GM21737 (cell line): ENCODE results near the gene MTHFSD.
"Not testable (repeated sequence)": the region's sequence is repeated elsewhere in the genome, so short reads cannot be mapped to it uniquely, and the experiment has no call there.

Experiments
- ATAC-seq: cut with Tn5 transposase; IDR thresholded peaks from one replicate; pipeline ENCODE4 v1.9.1; 2021; ENCODE audit warnings: mild to moderate bottlenecking, moderate library complexity; ENCODE audit not compliant: unreplicated experiment

MTHFSD gene, protein sequence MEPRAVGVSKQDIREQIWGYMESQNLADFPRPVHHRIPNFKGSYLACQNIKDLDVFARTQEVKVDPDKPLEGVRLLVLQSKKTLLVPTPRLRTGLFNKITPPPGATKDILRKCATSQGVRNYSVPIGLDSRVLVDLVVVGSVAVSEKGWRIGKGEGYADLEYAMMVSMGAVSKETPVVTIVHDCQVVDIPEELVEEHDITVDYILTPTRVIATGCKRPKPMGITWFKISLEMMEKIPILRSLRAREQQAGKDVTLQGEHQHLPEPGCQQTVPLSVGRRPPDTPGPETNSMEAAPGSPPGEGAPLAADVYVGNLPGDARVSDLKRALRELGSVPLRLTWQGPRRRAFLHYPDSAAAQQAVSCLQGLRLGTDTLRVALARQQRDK

DNA sequence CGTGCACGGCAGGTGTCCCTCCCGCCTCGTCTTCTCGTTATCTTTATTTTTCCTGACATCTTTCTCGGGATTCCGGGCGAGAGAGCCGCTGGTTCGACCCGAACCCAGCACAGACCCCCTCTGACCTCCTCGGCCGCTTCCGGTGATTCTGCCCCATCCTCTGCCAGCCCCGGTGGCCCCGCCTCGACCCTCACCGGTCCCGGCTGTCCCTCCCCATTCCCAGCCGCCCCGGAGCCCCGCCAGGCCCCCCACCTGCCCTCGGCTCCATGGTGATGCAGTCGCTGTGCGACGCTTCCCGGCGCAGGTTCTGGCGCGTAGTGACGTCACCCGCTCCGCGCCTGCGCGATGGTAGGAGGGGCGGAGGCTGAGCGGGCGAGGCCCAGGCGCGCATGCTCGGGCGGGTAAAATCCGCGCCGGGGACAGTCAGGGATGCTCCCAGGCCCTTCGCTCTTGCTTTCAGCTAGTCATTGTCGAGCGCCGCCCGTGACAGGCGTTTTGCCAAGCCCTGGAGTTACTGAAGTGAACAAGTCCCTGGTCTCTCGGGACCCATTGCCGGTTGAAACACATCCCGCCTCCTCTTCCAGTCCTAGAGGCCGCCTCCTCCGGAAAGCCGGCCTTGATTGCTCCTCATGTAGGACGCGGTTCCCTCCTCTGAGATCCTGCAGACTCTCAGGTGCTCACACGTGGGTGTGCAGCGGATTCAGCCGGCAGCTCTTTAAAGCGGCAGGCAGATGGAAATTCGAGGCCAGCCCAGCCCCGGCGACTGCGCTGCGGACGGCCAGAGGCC is at the start of gene MTHFSD:
Gene MTHFSD (minus strand): TSS at position 319 of the 787 bp plus-strand sequence. CDS start 51 bp downstream, at position 268.
- ATAC-seq = peak; percentile 86

DNA sequence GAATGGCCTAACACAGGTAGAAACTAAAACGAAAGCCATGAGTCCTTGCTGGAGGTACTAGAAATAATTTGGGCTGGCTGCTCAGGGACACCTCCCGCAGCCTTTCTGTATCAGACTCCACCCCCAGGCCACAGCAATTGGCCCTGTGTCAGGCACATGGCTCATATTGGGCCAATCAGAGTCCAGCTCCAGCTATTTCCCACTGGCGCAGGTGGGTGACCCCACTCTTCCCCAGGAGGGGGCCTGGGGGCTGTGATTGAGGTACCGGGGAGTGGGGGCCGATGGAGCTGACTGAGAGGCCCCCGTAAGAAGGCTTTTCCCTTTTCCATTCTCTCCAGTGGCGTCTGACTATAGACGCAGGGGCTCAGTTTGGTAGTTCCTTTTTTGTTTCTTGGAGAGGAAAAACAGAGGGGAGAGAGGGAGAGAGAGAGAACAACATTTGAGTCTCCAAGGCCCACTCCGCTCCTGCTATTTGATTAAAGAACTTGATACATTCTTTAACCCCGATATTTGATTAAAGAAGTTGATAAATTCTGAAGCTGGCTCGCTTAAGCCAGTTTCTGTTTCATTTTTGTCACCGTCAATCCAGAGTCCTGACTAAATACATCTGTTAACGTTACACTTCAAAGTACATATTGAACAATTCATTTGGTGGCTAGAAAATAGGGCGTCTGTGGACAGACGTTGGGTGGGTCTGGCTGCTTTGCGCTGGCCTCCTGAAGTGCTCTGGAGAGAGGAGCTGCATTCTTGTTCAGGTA is 49.6 kb upstream of the MTHFSD start:
- ATAC-seq = peak; percentile 59

DNA sequence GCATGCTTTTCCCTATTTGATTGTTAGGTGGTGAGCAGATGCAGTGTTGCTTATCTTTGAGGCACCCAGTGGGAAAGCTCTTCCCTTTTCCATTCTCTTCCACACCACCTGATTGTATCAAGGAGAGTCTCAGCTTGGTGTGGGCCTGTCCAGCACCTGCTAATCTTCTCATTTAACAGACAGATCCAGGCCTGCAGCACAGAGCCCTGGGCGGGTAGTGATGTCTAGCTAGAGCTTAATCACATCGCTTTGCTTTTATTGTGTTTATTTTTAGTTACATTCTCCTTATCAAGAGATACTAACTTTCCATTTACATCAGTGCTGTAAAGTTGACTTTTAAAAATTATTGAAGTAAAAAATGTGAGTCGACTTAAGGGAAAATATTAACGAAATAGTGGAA is 47.5 kb upstream of the MTHFSD start:
- ATAC-seq = no peak

DNA sequence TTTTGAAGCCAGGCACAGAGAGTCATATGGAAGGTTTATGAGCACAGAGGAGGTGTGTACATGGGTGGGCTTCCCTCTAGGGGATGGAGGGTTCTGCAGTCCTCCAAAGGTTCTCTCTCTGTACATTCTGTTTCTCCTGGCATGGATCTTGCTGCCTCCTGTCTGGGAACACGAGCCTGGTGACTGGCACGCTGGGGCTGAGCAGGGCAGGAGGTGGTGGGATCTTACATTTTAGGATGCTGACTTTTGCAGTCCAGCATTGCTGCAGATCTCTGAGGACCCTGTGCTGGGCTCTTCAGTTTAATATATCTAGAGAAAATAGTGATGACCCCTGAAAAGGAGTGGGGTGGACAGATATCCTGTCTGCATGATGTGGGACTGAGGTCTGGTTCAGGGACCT is 46.3 kb upstream of the MTHFSD start:
- no peak for ATAC-seq

DNA sequence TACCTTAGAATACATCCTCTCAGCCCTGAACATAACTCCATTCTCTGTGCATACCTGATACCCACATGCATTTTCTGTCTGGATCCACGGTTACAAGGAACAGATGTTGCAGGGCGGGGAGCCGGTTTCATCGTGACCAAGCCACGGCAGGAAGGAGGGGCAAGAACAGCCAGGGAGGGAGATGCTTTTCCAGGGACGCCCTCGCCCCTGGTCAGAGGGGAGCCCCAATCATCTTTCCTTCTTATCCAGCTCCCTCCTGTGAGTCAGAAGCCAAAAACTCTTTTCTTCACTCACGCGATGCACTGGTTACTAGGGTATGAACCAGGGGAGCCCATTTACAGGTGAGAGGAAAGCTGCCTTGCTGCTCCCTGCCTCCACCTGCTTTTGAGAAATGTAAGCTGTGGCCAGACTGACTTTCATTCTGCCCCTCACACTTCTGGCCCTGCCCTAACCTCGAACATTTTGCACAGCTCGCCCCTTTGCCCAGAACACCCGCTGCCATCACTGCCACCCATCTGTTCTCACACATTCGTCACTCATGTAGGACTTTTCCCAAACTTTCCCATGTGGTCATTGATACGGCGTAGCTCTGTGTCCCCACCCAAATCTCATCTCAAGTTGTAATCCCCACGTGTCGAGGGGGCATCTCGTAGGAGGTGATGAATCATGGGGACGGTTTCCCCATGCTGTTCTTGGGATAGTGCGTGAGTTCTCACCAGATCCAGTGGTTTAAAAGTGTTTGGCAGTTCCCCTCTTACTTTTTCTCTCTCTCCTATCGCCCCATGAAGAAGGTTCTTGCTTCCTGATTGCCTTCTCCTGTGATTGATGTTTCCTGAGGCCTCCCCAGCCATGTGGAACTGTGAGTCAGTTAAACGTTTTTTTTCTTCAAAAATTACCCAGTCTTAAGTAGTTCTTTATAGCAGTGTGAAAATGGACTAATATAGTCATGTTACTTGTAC is 43.9 kb upstream of the MTHFSD start:
- ATAC-seq = no peak

DNA sequence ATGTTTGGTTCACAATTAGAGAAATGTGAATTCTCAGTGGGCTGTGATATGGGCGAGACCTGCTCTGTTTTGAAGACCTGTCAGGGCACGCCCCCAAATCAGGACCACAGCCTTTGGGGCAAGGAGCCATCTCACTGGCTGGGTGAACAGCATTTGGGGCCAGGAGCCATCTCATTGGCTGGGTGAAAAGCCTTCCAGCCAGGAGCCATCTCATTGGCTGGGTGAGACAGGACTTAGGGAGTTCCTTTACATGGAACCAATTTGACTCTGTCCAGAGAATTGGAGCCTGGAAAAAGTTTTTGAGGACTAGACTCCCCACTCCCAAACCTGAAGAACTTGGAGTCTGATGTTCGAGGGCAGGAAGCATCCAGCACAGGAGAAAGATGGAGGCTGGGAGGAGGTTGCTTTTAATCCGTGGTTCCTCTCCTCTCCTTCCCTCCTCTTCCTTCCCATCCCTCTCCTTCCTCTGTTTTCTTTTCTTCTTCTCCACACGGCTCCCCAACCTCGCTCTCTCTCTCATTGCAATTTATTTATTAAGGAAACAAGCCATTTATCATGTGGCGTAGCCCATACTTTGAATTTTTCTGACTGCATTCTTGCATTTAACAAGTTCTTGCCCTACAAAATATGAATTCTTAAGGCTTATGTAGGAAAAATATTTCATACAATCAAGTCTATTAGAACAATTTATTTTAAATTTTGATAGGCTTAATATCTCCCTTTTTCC is 43.0 kb upstream of the MTHFSD start:
- ATAC-seq = no peak

DNA sequence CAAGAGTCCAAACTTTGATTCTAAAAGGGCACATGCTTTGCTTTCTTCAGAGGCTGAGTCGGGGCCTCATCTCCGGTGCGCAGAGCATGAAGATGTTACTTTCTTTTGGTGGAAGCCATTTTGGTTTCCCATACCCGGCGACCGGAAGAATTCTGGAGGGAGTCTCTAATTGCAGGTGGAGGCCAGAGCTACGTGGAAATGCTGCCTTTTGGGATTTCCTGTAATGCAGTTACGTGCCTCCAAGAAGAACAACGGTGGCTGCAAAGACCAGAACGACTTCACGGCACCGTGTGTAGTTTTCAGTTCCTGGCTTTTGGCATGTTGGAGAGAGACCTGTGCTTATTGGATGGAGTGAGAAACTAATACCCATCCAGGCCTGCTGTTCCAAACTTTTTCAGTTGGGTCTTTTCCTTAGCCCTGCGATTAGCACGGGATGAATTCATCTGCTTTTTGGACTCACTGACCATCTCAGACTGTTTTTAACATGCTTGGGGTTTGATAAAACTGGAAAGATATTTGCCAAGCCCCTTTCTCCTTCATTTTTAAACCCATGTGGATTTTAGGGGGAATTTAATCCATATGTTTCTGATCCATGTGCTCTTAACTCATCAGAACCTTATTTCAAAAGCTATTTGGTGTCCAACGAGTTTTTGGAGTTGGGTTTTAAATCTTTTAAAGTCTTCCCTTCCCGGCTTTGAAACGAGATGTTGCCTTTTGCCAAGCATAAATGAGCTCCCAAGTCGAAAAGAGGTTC is 42.3 kb upstream of the MTHFSD start:
- no peak for ATAC-seq

DNA sequence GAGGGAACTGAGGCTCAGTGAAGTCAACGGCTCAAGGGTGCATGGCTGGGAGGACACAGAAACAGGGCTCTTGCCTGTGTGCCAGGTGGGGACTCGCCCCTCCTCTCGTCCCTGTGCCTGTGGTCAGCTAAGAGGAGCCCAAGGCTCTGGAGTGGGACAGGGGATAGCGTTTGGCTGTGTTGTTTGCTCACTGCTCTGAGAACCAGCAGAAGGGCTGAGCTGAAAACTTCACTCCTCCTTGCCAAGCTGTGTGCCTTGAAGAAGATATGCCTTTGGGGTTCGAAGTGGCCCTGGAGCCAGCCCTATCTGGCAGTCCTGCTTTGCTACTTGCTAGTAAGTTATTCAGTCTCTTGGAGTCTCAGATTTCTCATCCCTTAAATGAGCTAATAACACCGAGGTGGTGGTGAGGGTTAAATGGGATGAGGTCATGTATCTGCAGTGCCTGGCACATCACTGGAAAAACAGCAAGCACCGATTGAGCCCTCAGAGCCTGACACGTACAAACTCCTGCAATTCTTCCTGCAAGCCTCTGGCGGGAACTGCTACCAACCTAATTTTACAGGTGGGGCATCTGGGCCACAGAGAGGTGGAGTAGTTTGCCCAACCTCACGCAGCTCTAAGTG is 41.1 kb upstream of the MTHFSD start:
- no peak for ATAC-seq

DNA sequence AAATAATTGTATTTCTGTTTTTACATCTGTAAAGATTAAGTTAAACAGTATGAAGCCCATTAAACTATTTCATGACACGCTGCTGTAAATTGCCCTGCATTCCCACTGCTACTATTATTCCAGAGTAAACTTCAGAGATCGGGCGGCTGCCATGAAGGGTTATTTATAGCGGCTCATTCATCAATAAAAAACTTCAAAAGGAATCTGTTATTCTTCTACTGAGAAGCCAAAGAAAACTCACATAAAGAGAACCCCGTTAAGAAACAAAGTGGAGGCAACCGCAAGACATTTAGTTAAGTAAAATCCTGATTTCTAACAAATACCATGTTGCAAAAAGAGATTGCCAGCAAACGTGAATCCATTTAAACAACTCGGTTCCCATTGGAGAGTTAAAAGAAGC is 39.7 kb upstream of the MTHFSD start:
- no peak for ATAC-seq

DNA sequence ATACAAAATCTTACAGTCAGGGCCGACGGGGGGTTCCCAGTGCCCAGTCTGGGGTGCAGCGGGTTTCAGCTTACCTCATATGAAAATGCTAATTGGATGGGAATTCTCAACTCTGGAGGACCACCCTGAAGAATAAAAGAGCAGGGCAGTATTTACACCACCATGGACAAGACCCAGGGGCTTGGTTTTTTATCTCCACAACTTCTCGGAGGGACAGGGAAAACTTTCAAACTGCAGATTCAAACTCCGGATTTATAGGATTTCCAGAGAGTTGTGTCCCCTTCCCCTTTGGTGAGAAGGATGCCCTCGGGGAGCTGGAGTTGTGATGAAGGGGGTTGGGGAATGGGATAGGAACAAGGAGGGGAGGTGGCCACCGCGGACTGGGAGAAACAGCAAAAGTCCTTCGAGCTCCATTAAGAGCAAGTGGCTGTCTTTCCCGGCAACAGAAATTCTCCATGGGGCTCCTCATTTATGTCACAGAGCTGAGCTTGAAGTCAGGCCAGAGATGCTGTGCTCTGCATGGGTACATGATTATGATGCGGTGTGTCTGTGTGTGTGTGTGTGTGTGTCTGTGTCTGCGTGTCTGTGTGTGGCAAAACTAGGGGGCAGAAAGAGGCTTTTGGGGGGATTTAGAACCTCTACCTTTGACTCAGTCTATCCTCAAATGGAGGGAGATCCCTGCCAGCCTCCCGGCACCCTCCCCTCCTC is 39.0 kb upstream of the MTHFSD start:
- no peak for ATAC-seq

DNA sequence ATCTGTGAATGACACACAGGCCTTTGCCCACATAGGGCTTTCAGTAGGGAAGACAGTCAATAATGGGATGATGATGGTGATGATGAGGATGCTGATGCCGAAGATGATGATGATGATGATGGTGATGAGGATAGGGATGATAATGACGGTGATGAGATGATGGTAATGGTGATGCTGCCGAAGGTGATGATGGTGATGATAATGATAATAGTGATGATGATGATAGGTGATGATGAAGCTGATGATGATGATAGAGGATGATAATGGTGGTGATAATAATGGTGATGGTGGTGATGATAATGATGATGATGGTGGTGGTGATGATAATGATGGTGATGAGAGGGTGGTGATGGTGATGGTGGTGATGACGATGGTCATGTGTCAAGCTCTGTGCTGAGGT is 36.2 kb upstream of the MTHFSD start:
- ATAC-seq = no peak

DNA sequence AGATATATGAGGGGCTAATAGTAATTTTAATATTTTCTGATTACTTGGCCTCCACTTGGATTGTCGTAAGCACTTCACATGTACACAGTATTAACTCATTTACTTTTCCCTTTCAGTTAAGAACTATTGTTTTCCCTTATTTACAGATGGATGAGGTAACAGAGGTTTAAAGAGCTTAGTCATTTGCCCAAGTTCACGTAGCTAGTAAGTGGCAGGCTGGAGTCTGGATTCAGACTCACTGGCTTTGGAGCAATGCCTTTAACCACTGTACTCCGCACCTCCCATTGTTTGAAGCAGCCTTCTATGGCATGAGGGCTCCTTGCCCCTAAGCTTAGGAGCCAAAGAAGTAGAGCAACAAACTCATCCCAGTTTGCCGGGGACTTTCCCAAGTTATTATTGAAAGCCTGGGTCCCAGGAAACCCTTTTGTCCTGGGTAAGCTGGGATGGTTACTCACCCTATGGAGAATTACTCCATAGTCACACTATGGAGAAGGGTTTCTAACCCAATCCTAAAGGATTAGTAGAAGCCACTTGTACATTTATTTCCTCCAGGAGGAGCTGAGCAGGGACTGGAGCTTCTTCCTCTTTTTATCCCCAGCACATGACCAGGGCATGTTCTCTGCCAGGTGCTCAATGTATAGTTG is 35.6 kb upstream of the MTHFSD start:
- ATAC-seq = no peak

DNA sequence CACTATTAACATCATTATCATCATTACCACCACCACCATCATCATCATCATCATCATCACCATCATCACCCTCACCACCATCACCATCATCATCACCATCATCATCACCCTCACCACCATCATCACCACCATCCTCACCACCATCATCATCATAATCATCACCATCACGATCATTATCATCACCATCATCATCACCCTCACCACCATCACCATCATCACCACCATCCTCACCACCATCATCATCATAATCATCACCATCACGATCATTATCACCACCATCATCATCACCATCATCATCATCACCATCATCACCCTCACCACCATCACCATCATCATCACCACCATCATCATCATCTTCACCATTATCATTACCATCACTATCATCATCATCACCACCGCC is 32.9 kb upstream of the MTHFSD start:
- ATAC-seq = not testable (repeated sequence)

DNA sequence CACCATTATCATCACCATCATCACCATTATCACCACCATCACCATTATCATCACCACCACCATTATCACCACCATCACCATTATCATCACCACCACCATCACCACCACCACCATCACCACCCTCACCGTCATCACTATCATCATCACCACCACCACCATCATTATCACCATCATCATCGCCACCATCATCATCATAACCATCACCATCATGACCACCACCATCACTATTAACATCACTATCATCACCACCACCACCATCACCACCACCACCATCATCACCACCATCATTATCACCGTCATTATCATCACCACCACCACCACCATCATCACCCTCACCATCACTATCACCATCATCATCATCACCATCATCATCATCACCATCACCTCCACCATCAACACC is 32.5 kb upstream of the MTHFSD start:
- ATAC-seq = no peak

DNA sequence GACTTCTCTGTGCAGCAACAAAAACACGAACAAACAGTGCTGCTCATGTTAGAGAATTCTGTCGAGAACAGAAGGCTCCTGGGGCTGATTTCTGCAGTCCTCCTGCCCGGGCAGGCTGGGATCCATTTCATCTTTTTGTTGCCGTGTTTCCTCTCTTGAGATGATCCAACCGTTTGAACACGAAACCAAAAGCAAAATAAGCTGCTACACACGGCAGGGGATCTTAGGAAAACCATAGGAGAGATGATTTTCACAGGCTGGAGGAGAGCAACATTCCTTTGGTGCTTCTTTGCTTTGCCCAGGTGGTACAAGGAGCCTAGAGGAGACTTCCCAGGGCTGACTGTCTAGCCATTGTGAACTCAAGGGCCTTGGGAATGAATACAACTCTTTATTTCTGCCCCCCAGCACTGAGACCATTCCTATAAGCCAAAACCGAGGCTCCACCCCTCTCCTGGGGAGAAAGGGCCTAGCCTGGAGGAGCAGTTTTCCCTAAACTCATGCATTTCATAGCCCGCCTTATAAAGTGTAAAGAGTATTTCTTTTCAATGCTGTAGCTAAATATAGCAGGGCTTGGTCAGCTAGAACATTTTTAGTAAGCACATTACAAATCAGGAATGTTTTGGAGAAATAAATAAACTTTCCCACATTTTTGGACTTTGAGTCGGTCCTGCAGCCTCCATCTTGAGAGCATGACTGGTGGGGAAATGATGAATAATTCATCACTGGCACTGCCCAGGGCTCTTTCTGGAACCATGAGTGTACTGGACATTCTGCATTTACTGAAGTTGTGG is 31.0 kb upstream of the MTHFSD start:
- no peak for ATAC-seq
